NCI-H2196 treated with DMSO at 0.1 percent for 48 hours (cell line): ENCODE measurements around the gene IFNGR2.
"Not testable (repeated sequence)": the region's sequence is repeated elsewhere in the genome, so short reads cannot be mapped to it uniquely, and the experiment has no call there.

Source experiments
- DNase-seq: peaks from one replicate; lab custom pipeline; 2025; ENCODE audit not compliant: unreplicated experiment; lab: John Stamatoyannopoulos, UW

IFNGR2 gene

DNA sequence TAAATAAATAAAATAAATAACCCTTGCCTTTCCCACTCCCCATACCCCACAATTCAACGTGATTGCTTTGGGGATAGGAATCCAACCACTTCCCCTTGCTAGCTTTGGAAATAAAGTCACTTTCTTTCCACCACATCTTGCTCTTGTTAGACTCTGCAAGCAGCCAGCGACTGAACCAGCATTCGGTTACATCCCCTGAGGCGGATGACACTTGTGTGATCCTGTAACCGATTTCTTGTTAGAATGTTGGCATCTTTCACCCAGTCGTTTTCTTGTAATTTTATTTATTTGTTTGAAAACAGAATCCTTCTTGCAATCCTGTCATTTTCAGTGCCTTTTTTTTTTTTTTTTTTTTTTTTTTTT is 1.6 kb upstream of the IFNGR2 start:
- no peak for DNase-seq

DNA sequence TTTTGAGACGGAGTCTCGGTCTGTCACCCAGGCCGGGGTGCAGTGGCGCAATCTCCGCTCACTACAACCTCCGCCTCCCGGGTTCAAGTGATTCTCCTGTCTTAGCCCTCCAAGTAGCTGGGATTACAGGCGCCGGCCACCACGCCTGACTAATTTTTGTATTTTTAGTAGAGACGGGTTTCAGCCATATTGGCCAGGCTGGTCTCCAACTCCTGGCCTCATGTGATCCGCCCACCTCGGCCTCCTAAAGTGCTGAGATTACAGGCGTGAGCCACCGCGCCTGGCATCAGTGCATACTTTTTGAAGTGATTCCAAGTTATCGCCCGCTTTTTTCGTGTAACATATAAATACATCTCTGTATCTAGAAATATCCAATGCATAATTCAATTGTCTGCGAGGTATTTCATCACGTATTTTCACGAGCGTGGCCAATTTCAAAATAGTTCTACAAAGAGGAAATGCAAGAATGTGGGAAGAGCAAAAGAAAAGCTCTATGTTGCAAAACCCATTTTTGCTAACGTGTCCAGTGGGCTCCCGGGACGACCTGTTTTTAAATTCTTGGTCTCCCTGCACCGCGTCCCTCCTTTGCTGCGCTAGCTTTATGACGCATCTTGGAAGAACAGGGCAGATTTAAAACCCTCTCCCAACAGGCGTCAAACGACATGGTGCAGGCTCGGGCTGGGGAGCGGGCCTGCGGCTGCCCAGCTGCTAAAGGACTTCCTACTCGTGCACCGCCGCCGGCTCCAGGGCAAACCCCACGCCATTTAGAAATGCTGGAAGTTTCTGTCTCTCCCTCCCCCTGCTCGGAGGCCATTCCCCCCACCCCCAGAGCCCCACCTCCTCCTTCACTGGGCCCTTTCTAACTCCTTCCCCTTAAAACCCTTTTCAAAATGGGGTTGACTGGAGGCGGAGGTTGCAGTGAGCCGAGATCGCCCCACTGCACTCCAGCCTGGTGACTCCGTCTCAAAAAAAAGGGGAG is 923 bp upstream of the IFNGR2 start:
- no peak for DNase-seq

DNA sequence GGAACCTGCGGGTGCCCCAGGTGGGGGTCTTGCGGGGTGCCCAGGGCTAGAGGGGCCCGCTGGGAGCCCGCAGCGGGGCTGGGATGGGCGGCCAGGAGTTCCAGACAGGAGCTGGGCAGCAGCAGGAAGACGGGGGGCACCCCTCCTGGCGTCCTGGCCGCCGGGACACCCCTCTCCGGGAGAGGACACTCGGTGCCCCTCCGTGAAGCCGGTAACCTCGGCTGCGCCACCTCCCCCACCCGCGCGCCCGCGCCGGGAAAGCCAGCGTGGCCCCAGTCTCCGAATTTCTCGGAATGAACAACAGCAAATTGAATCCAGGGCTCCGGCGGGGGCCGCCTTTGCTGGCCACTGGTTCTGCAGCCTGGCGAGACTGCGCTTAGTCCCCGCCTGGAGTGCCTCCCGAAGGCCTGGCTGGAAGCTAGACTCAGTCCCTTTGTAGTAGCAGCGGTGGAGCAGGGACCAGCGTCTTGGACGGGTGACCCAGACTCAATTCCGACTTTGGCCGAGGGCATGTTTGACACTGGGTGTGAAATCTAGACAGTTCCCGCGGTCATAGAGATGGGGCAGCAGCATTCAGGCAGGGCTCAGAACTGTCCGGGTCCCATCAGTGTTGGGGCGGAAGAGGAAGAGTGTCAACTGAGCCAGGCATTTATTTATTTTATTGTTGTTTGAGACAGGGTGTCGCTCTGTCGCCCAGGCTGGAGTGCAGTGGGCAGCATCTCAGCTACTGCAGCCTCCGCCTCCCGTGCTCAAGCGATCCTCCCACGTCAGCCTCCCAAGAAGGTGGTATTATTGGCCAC is 773 bp downstream of the IFNGR2 start:
- DNase-seq = no peak

DNA sequence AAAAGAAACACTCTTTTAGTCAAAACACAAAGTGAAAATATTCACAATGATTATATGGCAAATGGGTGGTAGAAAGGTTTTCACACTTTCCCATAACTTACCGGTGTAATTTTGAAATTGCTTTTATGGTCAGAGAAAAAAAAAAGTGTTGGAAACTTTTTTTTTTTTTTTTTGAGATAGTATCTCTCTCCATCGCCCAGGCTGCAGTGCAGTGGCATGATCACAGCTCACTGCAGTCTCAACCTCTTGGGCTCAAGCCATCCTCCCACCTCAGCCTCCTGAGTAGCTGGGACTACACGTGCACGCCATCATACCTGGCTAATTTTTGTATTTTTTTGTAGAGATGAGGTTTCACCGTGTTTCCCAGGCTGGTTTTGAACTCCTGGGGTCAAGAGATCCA is 3.3 kb downstream of the IFNGR2 start:
- DNase-seq = no peak

DNA sequence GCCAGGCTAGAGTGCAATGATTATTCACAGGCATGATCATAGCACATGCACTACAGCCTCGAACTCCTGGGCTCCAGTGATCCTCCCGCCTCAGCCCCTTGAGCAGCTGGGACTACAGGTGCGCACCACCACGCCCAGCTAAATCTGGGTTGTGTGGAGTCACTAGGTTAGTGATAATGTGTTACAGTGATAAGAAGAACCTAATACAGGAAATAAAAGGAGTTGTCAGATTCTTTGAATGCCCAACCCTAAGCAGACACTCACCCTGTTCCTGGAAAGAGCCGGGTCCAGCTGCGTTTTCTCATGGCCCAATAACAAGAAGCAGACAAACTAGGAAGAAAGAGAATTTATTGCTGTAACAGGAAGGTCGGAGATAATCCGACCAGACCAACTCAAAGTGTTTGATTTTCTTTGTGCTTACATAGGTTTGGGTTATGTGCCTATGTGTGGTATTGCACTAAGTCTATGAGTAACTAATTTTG is 8.8 kb downstream of the IFNGR2 start:
- no peak for DNase-seq

DNA sequence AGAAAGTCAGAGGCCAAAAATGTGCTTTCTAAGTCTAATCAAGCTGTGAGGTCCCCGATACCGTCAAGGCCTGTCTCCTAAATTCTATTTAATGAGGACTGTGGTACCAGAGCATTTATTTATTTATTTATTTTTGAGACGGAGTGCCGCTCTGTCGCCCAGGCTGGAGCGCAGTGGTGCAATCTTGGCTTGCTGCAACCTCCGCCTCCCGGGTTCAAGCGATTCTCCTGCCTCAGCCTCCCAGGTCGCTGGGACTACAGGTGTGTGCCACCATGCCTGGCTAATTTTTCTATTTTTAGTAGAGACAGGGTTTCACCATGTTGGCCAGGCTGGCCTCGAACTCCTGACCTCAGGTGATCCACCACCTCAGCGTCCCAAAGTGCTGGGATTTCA is 9.2 kb downstream of the IFNGR2 start:
- not testable (repeated sequence) for DNase-seq

DNA sequence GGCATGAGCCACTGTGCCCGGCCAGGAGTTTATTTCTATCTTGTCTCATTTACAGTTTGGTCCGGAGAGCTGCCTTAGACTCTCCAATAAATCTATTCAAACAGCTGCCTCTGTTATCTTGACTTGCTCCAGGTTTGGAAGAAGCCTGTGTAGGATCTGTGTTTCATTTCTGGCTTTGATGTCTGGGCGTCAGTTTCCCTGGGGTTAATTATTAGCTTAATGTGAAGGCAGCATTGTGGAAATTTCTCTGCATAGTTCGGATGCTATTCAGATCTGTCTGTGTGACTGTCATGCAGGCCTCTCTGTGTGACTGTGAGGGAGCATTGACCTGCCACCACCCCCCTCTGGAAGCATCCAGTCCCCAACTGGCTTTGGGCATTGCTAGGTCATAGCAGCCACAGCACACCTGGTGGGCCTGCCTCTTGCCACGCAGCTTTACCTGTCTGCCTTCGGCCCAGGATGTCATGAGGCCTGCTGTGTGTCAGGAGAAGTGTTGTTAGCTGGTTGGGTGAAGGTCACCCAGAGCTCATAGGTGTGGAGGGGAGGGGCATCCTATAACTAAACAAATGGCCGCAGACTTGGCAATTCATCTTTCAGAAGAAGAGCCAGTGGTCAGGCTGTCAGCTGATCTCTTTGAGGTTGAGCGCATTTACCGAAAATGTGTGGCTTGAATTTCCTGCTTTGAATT is 9.8 kb downstream of the IFNGR2 start:
- peak; percentile 54 for DNase-seq

DNA sequence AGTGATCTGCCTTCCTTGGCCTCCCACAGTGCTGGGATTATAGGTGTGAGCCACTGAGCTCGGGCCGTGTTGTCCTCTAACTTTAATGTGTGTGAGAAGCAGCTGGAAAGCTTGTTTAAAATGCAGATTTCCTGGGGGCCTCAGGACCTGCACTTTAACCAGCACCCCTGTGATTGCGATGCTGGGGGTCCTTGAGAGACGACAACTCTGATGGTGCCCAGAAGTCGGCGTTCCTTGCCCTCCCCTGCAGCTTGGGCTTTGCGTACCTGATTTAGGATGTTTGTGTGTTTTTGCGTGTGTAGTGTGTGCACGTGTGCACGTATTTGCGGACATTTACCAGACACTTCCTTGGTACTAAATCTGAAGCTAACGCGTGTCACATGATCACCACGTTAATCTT is 10.9 kb downstream of the IFNGR2 start:
- DNase-seq = no peak

DNA sequence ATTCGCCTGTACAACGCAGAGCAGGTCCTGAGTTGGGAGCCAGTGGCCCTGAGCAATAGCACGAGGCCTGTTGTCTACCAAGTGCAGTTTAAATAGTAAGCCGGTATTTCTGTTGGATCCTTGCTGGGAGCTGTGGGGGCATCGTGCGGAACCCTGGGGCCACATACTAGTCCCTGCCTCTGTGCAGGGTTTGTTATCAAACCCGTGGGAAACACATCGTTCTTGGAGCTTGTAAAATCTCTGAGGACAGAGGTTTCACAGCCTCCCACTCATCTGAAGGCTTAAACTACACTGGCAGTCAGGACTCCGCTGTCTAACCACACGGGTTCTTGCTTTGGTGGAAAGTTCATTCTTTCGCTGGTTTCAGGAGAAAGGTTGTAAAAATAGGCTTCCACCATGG is 11.7 kb downstream of the IFNGR2 start:
- no peak for DNase-seq

DNA sequence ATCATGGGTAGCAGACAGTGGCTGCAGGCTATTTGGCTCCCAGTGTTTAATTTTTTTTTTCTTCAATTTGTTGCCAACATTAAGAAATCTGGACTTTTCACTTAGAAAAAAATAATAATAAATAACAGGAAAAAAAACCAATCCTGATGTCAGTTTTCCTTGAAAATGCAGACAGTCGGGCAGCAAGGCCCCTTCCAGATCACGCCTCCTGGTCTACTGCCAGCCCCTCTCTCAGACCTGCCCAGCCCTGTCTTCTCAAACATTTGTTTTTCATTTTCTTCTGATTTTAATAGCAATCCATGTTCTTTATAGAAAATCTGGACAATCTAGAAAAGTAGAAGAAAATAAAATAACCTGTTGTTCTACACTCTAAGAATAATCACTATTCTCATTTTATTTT is 15.5 kb downstream of the IFNGR2 start:
- no peak for DNase-seq

DNA sequence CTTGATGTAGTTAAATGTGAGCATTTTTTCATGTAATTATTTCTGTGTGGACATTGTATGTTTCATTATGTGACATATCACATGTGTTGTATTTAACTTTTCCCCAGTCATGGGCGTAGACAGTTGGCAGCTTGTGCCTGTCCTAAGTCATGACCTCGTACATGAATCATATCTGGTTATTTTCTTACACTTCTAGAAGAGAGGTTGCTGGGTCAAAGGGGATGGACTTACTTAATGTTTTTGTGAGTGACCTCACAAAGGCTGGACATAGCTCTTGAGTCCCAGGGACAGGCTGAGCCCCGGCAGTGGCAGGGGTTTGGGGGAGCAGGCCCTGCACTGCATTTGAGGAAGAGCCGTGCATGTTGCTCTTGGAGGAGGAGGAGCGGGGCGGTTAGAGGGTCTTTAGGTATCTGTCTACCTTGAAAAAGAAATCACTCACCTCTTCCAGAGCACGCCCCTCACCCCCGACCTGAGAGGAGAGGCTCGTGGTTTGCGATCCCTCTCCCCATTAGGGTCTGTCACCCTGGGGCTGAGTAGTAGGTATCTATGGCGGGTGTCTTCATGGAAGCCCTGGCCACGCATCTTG is 16.4 kb downstream of the IFNGR2 start:
- no peak for DNase-seq

DNA sequence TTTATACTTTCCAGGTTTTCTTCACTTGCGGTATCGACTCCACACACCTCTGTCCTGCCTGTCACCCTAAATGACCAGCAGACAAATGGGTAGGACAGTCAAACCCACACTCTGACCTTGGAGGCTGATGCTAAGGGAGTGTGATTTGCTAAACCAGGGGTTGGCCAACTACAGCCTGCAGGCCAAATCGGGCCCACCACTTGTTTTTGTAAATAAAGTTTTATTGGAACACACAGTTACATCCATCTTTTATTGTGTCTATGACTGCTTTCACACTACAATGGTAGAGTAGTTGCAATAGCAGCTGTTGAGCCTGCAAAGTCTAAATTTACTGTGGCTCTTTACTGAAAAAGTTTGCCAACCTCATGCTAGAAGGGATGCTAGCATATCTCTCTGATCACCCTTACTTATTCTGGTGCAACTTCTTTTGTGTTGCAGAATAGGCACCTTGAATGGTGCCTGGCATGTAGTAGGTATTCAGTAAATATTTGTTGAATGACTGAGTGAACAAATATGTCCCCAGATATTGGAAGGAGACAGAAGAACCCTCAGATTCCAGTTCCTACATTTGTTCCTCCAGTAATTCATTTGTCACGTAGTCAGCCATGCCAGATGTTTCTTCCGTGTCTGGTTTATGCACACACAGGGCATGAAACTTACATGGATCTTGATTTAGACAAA is 18.6 kb downstream of the IFNGR2 start:
- DNase-seq = no peak

DNA sequence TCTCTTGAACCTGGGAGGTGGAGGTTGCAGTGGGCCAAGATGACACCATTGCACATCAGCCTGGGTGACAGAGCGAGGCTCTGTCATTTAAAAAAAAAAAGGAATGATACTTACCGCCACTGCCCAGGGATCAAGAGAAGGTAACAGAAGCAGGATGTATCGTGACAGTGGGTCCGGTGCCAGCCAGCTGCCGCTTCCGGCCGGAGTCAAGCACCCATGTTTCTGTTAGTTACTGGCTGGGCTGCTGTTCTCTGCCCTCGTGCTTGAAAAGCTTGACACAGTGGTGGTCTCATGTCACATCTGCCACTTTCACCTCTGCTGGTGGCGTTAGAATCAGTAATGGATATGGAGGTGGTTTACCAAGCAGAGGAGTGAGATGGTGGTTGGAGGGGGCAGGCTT is 21.0 kb downstream of the IFNGR2 start:
- no peak for DNase-seq

DNA sequence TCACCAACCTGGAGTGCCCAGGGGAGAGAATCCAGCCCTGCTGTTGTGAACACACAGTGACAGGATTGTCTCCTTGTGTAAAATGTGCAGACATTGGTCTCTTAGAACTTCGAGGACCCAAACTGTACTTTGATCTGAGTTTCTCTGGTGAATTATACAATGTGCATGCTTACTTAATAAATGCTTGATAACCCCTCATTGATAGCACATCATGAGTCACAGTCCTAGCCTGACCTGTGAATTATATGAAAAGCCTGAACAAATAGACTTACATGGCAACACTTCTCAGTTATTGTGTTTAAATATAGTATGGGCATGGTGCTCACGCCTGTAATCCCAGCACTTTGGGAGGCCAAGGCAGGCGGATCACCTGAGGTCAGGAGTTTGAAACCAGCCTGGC is 22.6 kb downstream of the IFNGR2 start:
- no peak for DNase-seq

DNA sequence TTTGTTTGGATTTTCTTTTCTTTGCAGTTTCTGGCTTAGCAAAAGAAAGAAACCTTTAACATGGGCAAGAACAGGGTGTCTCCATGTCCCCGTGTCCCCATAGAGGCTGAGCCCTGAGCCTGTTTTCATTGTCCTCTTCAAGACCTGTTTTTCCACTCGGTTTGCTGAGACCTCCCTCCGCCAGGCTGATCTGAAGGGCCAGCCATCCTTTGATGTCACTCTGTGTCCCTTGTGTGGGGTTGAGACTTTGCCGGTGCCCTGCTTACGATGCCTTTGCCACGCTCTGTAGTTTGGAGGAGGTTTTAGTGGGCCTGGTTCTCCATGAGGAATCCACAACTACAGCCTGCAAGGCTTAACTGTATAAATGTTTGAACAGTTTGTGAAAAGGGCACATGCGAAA is 23.8 kb downstream of the IFNGR2 start:
- DNase-seq = no peak

DNA sequence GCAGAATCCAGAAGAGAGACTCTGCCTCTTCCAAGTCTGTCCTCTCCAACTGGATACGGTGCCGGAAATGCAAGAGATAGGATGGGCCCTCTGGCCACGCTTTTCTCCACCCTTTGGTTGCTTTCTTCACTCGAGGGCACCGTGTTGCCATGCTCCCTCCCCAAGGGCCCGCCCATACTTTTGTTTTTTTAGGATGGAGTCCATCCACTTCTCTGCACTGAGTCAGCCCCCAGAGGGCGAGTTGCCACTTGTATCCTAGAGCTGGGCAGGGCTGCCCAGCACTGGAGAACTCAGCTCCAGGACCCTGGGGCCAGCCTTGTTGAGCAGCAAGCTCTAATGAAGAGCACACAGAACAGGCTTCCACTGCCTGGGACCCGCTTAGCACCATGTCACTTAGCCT is 25.5 kb downstream of the IFNGR2 start:
- DNase-seq = no peak

DNA sequence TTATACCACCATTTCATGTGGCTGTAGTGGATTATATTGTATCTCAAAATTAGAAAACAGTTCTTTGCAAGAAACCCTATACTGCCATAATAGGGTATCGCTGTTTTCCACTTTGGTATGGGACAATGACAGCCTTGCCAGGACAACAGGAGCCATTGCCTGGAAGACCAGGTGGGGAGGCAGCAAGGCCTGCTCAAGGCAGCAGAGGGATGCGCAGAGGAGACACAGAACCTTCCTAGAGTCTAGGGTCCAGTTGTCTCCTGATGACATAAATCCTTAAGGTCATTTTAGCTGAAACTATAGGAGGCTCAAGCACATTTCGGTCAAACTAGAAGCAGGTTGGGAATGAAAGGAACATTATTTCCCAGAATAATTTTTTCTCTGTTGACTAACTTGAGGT is 27.6 kb downstream of the IFNGR2 start:
- no peak for DNase-seq

DNA sequence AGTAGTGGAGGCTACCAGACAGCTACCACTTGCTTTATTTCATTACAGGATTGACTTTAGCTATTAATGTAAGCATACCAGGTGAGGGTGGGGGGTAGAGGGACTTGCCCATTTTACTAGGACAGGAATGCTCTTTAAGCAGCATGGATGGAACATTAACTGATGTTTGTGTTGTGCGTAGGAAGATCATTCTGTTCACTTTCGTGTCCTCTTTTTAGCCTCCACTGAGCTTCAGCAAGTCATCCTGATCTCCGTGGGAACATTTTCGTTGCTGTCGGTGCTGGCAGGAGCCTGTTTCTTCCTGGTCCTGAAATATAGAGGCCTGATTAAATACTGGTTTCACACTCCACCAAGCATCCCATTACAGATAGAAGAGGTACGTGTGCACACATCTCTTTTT is 29.3 kb downstream of the IFNGR2 start:
- no peak for DNase-seq

DNA sequence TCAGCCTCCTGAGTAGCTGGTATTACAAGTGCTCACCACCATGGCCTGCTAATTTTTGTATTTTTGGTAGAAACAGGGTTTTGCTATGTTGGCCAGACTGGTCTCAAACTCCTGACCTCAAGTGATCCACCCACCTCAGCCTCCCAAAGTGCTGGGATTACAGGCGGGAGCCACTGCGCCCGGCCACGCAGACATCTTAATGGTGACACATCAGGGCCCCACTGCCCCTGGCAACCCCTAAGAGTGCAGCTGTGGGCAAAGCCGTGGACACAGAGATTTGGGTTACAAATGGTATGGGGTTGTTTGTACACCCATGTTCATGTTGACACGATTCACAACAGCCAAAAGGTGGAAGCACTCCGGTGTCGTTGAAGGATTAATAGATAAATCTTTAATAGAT is 29.8 kb downstream of the IFNGR2 start:
- no peak for DNase-seq

DNA sequence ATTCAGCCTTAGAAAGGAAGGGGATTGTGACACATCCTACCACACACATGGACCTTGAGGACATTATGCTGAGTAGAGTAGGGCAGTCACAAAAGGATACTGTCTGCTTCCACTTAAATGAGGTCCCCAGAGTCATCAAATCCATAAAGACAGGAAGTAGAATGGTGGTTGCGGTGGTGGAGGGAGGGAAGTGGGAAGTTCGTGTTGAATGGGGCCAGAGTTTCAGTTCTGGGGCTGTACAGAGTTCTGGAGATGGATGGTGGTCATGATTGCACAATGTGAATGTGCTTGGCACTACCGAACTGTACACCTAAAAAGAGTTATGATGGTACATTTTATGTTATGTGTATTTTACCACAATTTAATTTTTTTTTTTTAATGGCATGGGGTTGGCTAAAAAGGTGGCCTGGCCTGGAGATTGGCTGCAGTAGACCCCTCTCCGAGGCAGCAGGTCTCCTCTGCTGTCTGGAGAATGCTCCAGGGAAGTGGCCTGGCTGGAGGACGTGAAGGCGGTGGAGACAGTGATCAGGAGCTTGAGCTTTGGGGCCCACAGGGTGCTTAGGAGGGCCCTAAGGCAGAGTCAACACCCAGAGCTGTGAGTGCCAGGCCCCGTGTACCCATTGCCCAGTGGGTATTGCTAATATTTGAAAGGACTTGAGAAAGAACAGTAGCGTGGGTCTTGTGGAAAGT is 30.4 kb downstream of the IFNGR2 start:
- DNase-seq = no peak
